ENCODE measurements around the gene CD109. TPM values are rescaled to one million over a fixed set of nuclear protein-coding genes. Genes with fewer than 3 reads are reported as not detected.
A peak's percentile ranks its signal among the peaks of the same experiment; 100 is the strongest.
"Not testable (repeated sequence)": the region's sequence is repeated elsewhere in the genome, so short reads cannot be mapped to it uniquely, and the experiment has no call there.

The CD109 gene
- total and polyA plus RNA-seq, 8 donors: 0.23 to 2.6 (median 0.52) TPM

DNA sequence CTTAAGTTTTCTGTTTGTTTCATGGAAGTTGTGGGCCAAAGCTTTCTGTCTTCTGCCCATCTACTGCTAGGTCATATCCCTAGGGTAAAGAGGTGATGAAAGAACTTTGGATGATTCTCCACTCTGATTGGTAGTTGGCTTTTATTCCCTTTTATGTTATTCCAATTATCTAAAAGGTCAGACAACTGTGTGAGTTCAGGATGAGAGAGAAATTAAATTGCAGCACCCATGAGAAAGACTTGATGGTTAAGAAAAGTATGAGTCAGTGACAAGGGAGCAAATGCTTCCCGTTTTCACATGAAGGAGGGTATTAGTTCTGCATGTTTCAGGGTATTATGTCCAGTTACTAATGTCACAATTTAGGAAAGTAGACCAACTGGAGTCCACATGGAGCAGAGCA lies 136.3 kb downstream of the CD109 start:
- intact Hi-C loops (cut with DNase I): no loop called here
- H3K36me3 ChIP-seq: no peaks in the 10 kb centered on the region
- H3K4me1 ChIP-seq: no peaks in the 10 kb centered on the region
- 42 to 58% methylated on average over 1 of the region's 1 CpG for WGBS, 2 donors
- TF ChIP-seq, protein P1, sequence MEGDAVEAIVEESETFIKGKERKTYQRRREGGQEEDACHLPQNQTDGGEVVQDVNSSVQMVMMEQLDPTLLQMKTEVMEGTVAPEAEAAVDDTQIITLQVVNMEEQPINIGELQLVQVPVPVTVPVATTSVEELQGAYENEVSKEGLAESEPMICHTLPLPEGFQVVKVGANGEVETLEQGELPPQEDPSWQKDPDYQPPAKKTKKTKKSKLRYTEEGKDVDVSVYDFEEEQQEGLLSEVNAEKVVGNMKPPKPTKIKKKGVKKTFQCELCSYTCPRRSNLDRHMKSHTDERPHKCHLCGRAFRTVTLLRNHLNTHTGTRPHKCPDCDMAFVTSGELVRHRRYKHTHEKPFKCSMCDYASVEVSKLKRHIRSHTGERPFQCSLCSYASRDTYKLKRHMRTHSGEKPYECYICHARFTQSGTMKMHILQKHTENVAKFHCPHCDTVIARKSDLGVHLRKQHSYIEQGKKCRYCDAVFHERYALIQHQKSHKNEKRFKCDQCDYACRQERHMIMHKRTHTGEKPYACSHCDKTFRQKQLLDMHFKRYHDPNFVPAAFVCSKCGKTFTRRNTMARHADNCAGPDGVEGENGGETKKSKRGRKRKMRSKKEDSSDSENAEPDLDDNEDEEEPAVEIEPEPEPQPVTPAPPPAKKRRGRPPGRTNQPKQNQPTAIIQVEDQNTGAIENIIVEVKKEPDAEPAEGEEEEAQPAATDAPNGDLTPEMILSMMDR (IDR thresholded peaks at IDR 0.05): no peak
- no peaks in the 10 kb centered on the region for H3K9me3 ChIP-seq
- no peak overlapping the region for H3K4me3 ChIP-seq
- no peak overlapping the region for H3K27ac ChIP-seq
- H3K27me3 ChIP-seq: no peaks in the 10 kb centered on the region
- FAIRE-seq: no peak
- no peak for DNase-seq
- ATAC-seq: peak in 1 of 4 donors; percentile 34

DNA sequence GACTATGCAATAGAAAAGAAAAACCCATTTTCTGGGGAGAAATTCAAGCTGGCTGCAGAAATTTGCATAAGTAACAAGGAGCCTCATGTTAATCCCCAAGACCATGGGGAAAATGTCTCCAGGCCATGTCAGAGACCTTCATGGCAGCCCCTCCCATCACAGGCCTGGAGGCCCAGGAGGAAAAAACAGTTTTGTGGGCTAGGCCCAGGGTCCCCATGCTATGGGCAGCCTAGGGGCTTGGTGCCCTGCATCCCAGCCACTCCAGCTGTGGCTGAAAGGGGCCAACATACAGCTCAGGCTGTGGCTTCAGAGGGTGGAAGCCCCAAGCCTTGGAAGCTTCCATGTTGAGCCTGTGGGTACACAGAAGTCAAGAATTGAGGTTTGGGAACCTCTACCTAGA lies 148.7 kb downstream of the CD109 start:
- H3K9me3 ChIP-seq; H3K27ac ChIP-seq; H3K36me3 ChIP-seq; ATAC-seq; H3K4me1 ChIP-seq; intact Hi-C loops (cut with DNase I); H3K4me3 ChIP-seq; FAIRE-seq; DNase-seq; H3K27me3 ChIP-seq: not testable (repeated sequence)

DNA sequence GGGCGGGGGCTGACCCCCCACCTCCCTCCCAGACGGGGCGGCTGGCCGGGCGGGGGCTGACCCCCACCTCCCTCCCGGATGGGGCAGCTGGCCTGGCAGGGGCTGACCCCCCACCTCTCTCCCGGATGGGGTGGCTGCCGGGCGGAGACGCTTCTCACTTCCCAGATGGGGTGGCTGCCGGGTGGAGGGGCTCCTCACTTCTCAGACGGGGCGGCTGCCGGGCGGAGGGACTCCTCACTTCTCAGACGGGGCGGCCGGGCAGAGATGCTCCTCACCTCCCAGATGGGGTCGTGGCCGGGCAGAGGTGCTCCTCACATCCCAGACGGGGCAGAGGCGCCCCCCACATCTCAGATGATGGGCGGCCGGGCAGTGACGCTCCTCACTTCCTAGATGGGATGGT lies 155.0 kb downstream of the CD109 start:
- ATAC-seq; H3K27me3 ChIP-seq; H3K36me3 ChIP-seq; FAIRE-seq; H3K4me1 ChIP-seq; intact Hi-C loops (cut with DNase I); H3K4me3 ChIP-seq; H3K27ac ChIP-seq; H3K9me3 ChIP-seq: not testable (repeated sequence)
- DNase-seq: peak in 1 of 6 donors; percentile 51
- WGBS, 2 donors: 93 to 98% methylated on average over 8 to 25 of the region's 25 CpGs

DNA sequence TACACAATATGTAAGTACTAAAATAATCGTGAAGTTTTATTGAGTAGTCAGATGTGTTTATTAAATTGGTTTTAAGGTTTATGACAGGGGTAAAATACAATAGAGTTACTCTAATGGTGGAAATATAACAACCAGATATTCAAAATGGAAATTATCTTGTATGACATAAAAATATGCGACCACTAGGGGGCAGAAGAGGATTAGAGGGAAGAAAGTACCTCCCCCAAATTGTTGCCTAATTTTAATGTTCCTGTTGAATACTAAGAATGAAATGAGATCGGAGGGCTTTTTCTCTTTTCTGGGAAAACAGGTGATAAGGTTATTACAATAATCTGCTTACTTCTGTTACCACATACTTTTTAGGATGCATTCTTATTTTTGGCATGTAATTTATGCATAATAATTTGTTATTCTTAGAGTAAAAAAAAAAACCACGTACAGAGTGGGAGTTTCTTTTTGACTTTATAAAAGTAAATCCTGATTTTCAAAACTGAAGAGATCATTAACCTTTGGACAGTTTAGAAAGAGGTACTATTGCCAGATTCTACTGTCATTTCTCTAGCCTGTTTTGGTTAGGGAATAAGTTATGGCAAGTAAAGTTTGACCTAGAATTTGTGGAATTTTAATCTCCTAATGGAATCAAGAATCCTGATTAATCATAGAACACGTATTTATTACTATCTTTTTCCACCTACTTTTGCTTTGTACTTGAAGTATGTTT lies 159.2 kb downstream of the CD109 start:
- 12 to 19% methylated on average over 5 of the region's 5 CpGs for WGBS, 2 donors
- ATAC-seq (peak in 2 of 4 donors; percentile 57 to 58), FAIRE-seq (peak; percentile 69), DNase-seq (no peak)
- no peak overlapping the region for H3K4me3 ChIP-seq
- H3K9me3 ChIP-seq: no peaks in the 10 kb centered on the region
- no peaks in the 10 kb centered on the region for H3K36me3 ChIP-seq
- intact Hi-C loops (cut with DNase I): no loop called here
- TF ChIP-seq, protein P1 (IDR thresholded peaks at IDR 0.05): peak in 3 of 4 donors; percentile 44 to 68 (median 54)
- H3K27me3 ChIP-seq: no peaks in the 10 kb centered on the region
- no peaks in the 10 kb centered on the region for H3K4me1 ChIP-seq
- H3K27ac ChIP-seq: no peak overlapping the region

DNA sequence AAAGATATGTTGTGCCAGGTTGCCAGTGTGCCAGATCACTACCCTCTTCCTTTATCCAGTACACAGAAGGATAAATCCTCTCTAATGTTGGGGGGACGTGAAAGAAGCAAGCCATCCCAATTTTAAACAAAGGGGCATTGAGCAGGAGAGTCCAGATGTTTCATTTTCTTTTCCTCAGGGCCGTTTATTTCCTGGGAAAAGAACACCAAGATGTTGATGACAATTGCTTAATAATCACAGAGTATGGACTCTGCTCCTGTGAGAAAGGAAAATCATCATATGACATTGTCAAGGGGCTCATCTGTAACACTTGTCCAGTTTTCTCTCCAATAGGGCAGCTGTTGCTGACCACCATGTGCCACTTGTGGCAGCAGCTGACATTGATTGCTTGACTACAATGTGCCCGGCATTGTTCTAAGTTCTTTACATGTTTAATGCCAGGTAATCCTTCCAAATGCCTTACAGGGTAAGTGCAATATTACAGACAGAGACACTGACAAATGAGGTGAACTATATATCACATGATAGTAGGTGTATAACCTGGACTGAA lies 161.4 kb downstream of the CD109 start:
- TF ChIP-seq, protein P1 (IDR thresholded peaks at IDR 0.05): no peak
- Histone ChIP-seq H3K27ac (no peak overlapping the region), H3K27me3 (no peaks in the 10 kb centered on the region), H3K4me3 (no peak overlapping the region), H3K4me1 (no peaks in the 10 kb centered on the region), H3K36me3 (no peaks in the 10 kb centered on the region), H3K9me3 (no peaks in the 10 kb centered on the region)
- DNase-seq: no peak
- FAIRE-seq: no peak
- WGBS, 2 donors: 40 to 42% methylated on average over 3 of the region's 3 CpGs
- intact Hi-C loops (cut with DNase I): no loop called here
- ATAC-seq: no peak

DNA sequence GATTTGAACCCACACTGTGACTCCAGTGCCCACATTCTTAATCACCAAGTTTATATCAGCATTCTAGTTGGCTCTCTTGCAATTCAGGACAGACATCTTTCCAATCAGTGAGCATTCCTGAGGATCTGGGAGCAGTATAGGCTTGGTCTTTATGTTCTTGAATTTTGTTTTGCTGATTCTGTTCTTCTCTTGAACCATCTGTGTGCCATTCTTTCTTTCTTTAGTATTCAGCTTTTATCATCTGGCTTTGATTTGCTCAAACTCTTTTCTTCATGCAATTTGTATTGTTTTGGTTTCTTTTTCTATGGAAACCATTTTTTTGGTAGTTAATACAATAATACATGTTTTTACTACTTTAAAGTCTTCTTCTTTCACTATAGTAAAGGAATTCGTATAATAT lies 162.4 kb downstream of the CD109 start:
- ATAC-seq (no peak), FAIRE-seq (no peak), DNase-seq (no peak)
- TF ChIP-seq, protein P1 (IDR thresholded peaks at IDR 0.05): no peak
- Histone ChIP-seq H3K4me3 (no peak overlapping the region), H3K36me3 (no peaks in the 10 kb centered on the region), H3K4me1 (no peaks in the 10 kb centered on the region), H3K9me3 (no peaks in the 10 kb centered on the region), H3K27ac (no peak overlapping the region), H3K27me3 (no peaks in the 10 kb centered on the region)
- intact Hi-C loops (cut with DNase I): no loop called here
- WGBS, 2 donors: 48 to 72% methylated on average over 1 of the region's 1 CpG

Measured in pancreas (tissue), 10 donors.